T-helper 2 cell (primary cell): ENCODE results near the gene DCHS1.
"Not testable (repeated sequence)": the region's sequence is repeated elsewhere in the genome, so short reads cannot be mapped to it uniquely, and the experiment has no call there.

Experiments
- DNase-seq, 5 experiments: peaks; one replicate each; pipeline versions ENCODE4 v3.0.0 to v3.0.0-alpha.2; 2012 to 2022
- total RNA-seq, 2 donors: gene quantifications; one replicate each; lab custom pipeline; 2026; lab: John Stamatoyannopoulos, UW

DCHS1 gene
- 19.1 to 37.1 reads per million in 2 donors for total RNA-seq

DNA sequence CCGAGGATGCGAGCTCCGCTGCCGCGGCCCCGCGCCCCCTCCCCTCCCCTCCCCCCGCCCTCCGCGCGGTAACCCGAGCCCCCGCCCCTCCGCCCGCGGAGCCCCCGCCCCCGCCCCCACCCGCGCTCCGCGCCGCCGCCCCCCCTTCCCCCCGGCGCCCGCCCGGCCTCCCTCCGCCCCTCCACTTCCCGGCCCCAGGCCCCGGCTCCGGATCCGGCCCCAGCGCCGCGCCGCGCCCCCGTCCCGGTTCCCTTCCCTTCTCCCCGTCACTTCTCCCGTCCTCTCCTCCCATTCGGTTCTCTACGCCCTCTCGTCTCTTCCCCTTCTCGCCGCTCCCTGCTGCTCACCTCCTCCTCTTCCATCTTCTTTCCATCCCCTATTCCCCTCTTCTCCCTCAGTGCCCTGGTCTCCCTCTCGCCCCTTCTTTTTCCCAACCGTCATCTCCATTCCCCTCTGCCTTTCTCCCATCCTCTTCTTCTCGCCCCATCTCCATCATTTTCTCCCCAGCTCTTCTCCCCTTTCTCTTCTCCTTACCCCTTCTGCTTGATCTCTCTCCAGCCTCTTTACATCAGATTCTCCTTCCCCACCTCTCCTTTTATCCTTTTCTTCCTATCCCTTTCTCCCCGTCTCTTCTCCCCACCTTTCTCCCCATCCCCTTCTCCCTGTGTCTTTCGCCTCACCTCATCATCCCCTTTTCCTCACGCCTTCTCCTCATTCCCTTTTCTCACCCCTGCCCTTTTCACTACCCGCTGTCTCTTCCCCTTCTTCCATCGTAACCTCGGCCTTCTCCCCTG lies at the start of gene DCHS1:
TSS of gene DCHS1 (minus strand) at position 20 of the 794 bp plus-strand sequence. CDS start 14,196 bp downstream, outside the sequence.
- DNase-seq, result peak in 1 of 5 experiments; percentile 15

- DNase-seq, result peak in 1 of 5 experiments; percentile 25
Measured at GRCh38 chr11:6703247-6704063, 47.8 kb upstream of the DCHS1 start.

DNA sequence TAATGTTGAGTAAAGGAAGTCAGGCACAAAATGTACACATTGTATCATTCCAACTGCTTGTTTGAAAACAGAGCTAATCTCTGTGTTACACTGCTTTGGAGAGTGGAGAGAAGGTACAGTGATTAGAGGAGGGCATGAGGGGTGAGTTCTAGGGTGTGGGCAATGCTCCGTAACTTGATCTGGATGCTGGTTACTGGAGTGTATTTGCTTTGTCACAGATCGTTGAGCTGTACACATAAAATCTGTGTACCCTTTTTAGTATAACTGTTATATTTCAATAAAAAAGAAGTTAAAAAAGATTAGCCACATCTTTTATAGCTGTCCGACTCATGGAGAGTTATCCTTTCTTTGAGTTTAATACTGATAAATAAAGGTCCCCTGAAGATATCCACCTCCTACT lies 46.3 kb upstream of the DCHS1 start:
- DNase-seq, result not testable (repeated sequence)

GRCh38 chr11:6695377-6695776 lies 39.8 kb upstream of the DCHS1 start:
- no peak for DNase-seq

DNA sequence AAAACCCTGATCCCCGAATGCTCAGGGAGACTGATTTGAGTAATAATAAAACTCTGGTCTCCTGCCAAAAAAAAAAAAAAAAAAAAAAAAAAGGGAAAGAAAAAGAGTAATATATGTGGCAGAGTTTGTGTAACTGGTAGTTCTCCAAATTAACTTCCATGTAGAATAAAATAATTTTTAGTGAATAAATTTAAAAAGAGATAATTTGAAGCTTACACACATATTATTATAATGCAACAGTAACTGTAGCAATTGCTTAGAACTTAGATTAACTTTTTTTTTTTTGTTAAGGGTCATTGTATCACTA lies 38.6 kb upstream of the DCHS1 start:
- DNase-seq, result no peak

GRCh38 chr11:6693342-6694228 lies 38.0 kb upstream of the DCHS1 start:
- DNase-seq, result peak in 3 of 5 experiments; percentile 6 to 56 (median 28)

GRCh38 chr11:6692128-6692527 lies 36.5 kb upstream of the DCHS1 start:
- DNase-seq, result no peak

DNA sequence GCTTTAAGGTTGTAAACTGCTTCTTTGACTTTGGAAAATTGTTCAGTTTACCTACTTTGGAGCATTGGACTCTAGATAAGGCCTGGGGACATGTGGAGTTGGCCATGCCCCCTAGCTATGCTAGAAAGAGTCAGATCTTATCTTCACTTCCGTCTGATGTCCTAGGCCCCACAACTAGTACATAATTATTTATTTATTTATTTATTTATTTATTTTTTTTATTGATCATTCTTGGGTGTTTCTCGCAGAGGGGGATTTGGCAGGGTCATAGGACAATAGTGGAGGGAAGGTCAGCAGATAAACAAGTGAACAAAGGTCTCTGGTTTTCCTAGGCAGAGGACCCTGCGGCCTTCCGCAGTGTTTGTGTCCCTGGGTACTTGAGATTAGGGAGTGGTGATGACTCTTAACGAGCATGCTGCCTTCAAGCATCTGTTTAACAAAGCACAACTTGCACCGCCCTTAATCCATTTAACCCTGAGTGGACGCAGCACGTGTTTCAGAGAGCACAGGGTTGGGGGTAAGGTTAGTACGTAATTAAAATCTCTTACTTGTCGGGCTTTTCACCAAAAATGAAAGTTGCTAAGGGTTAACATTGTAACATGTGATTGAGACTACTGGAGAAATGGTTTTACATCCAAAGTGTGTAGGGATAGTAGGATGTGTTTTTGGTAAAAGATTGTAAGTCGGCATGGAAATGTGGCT lies 35.0 kb upstream of the DCHS1 start:
- not testable (repeated sequence) for DNase-seq

GRCh38 chr11:6687876-6688275 lies 32.3 kb upstream of the DCHS1 start:
- DNase-seq, result no peak

DNA sequence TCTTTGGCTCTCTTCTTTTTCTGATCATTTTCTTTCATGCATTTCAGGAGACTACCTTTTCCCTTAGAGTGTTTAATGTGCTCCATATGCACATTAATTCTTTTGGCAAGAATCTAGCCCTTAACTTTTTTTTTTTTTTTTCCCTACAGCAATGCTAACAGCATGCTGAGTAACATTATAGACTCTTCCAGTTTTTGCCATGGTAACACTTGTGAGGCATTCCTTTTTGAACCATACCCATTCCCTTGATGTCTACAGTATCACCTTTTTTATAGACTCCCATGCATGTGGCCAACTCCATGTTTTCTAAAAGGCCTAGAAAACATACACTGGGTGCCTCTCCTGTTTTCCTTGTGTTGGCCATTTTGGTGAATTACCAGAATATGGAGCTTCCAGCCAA lies 30.4 kb upstream of the DCHS1 start:
- no peak for DNase-seq

GRCh38 chr11:6684068-6684467 lies 28.5 kb upstream of the DCHS1 start:
- not testable (repeated sequence) for DNase-seq

DNA sequence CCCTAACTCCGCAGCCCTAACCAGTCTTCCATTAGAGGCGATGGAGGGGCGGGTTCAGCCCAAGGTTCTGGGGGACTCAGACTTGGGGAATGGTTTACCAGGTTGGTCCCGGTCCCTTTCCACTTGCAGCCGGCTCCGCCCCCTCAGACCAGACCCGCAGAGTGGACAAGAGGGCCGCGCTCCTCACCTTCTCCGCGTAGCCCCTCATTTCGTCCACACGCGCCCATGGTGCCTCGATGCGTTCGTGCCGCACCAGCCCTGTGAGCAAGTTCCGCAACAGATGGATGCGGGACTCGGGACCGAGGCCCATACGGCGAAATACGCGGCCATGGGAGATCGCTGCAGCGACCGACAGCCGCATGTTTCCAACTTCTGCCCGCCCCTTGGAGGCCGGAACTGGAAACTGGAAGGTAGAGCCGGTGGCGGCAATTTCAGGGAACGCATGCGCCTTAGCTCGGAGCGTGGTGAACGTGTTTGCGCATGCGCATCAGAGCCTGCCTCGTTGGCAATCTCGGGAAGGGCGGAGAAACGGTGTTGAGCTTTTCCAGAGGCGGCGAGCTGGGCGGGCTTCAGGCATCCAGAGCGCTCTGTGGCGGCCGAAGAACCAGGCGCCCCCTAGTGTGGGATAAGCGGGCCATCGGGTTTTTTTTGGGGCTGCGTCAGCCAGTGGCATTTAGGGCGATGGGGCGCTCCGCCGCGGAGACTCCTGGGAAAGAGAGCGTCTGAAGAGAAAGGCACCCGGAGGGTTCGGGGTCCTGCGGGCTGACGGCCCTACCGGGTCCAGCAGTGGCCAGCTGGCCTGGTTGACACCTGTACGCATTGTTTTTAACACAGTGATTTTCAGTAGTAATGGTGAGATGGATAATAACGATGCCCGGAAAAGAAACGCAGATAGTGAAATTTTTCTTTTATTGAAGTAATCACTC lies 27.6 kb upstream of the DCHS1 start, which contains the start of gene MRPL17:
TSS of gene MRPL17 (minus strand) at position 405 of the 926 bp plus-strand sequence. CDS start at position 361, 44 bp downstream.
- DNase-seq, result peak; percentile 92 to 99 (median 99)

- DNase-seq, result peak in 1 of 5 experiments; percentile 24
Measured at GRCh38 chr11:6682591-6682935, 27.0 kb upstream of the DCHS1 start.

DNA sequence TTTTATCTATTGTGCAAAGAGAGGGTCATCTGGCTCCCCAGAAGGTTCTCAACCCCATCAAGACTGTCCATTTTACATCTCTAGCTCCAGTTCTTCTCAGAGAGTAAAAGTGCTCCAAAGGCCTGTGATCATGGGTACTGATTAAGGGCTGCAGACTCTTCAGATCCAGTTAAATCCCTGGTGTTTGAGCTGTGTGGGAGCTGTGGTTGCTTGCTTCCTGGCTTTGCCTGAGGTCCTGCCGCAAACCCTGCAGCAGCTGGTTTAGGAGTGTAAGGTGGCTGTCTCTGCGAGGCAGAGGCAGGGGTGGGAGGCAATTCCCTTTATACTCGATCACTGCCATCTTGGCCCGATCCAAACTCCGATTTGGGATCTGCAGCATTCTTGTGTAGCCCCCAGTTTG lies 26.3 kb upstream of the DCHS1 start:
- DNase-seq, result peak in 1 of 5 experiments; percentile 28

DNA sequence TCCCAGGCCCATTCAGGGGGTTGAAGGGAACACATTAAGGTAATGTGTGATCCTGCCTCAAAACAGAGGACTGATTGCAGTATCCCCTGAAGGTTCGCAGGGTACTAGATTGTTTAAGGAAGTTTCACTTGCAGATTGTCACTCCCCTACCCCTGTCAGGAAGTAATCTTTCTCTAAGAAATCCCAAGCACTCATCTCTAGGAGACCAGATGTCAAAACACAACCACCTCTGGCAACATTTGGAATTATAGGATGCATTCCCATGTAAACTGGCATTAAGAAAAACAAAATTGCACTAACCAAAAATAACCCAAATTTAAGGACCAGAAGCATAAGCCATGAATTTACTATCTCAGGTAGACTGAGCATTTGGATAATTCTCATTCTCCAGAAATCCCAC lies 25.9 kb upstream of the DCHS1 start:
- no peak for DNase-seq

DNA sequence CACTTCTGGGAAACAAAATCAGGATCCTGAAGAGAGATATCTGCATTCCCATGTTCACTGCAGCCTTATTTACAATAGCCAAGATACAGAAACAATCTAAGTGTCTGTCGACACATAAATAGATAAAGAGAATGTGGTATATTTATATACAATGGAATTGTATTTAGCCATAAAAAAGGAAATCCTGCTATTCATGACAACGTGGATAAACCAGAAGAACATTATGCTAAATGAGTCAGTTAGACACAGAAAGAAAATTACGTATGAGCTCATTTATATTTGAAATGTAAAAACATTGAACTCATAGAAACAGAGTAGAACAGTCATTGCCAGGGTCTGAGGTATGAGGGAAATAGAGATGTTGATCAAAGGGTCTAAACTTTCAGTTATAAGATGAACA lies 21.4 kb upstream of the DCHS1 start:
- DNase-seq, result no peak

GRCh38 chr11:6674862-6675261 lies 19.3 kb upstream of the DCHS1 start:
- DNase-seq, result no peak

- peak in 1 of 5 experiments; percentile 69 for DNase-seq
Measured at GRCh38 chr11:6674219-6674597, 18.6 kb upstream of the DCHS1 start.

- peak in 1 of 5 experiments; percentile 44 for DNase-seq
Measured at GRCh38 chr11:6673523-6674218, 18.1 kb upstream of the DCHS1 start.

DNA sequence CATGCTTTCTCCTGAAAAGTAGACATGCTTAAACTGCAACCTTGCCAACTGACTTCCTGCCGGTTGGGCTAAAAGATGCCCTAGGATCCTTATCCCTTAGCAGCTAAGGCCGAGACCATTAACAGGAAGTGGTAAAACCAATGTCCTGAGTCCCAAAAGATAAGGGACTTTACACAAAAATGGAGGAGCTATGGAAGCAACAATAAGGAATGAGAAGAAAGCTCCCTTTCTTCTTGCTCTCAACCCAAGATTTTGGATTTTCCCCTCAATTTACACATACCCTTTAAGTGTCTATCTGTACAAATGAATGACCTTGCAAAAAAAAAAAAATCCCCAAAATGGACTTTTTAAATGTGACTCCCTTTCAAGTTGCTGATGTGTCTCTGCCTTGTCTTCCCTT lies 16.4 kb upstream of the DCHS1 start:
- no peak for DNase-seq
